GM19438 (cell line): ENCODE measurements around the gene TMCC1.
"Not testable (repeated sequence)": the region's sequence is repeated elsewhere in the genome, so short reads cannot be mapped to it uniquely, and the experiment has no call there.

Source experiments
- ATAC-seq: cut with Tn5 transposase; IDR thresholded peaks from one replicate; pipeline ENCODE4 v1.9.1; 2021; ENCODE audit warnings: low read depth; ENCODE audit not compliant: unreplicated experiment

Gene TMCC1

GRCh38 chr3:129690963-129691362 is 202.5 kb downstream of the TMCC1 start:
- ATAC-seq: no peak

- no peak for ATAC-seq
These were observed 203.1 kb downstream of the TMCC1 start for GRCh38 chr3:129690406-129690805.

- ATAC-seq: no peak
These were observed 204.5 kb downstream of the TMCC1 start for GRCh38 chr3:129689036-129689435.

GRCh38 chr3:129688271-129688895 is 205.1 kb downstream of the TMCC1 start:
- ATAC-seq: no peak

GRCh38 chr3:129687586-129688125 is 205.9 kb downstream of the TMCC1 start:
- ATAC-seq: no peak

- no peak for ATAC-seq
These were observed 206.6 kb downstream of the TMCC1 start for GRCh38 chr3:129686941-129687340.

- no peak for ATAC-seq
These were observed 209.2 kb downstream of the TMCC1 start for GRCh38 chr3:129684270-129684669.

GRCh38 chr3:129683201-129683600 is 210.3 kb downstream of the TMCC1 start:
- ATAC-seq: no peak

GRCh38 chr3:129676985-129677384 is 216.5 kb downstream of the TMCC1 start:
- no peak for ATAC-seq

- not testable (repeated sequence) for ATAC-seq
These were observed 218.8 kb downstream of the TMCC1 start for GRCh38 chr3:129674798-129675123.

- no peak for ATAC-seq
These were observed 219.4 kb downstream of the TMCC1 start for GRCh38 chr3:129673897-129674797.

- no peak for ATAC-seq
These were observed 220.5 kb downstream of the TMCC1 start for GRCh38 chr3:129673012-129673411.

- ATAC-seq: peak; percentile 59
These were observed 221.1 kb downstream of the TMCC1 start for GRCh38 chr3:129672412-129672811.

- no peak for ATAC-seq
These were observed 228.3 kb downstream of the TMCC1 start for GRCh38 chr3:129665024-129665768.

- no peak for ATAC-seq
These were observed 229.4 kb downstream of the TMCC1 start for GRCh38 chr3:129663930-129664646.

GRCh38 chr3:129663045-129663446 is 230.5 kb downstream of the TMCC1 start:
- ATAC-seq: no peak

GRCh38 chr3:129662191-129662608 is 231.3 kb downstream of the TMCC1 start:
- ATAC-seq: no peak

- ATAC-seq: no peak
These were observed 231.7 kb downstream of the TMCC1 start for GRCh38 chr3:129661766-129662165.

GRCh38 chr3:129658110-129658843 is 235.2 kb downstream of the TMCC1 start:
- ATAC-seq: no peak
